Skeletal muscle tissue (tissue), 4 donors: Measurements from ENCODE around the gene L1TD1. TPM values are rescaled to one million over a fixed set of nuclear protein-coding genes. Genes with fewer than 3 reads are reported as not detected.
"Not testable (repeated sequence)": the region's sequence is repeated elsewhere in the genome, so short reads cannot be mapped to it uniquely, and the experiment has no call there.

Source experiments
- H3K27ac ChIP-seq: one replicate; pipeline ENCODE4 v1.7.0; 2013; ENCODE audit warnings: mild to moderate bottlenecking, low read depth, low read length, inconsistent platforms
- H3K27me3 ChIP-seq, 3 donors: one replicate each; pipeline ENCODE4 v1.7.0; 2013; ENCODE audit warnings: low read length in 3 of 3; ENCODE audit not compliant: control insufficient read depth in 3 of 3, insufficient read depth in 3 of 3
- H3K36me3 ChIP-seq, 3 donors: one replicate each; pipeline ENCODE4 v1.7.0; 2013; ENCODE audit warnings: low read length in 3 of 3; ENCODE audit not compliant: control insufficient read depth in 3 of 3, insufficient read depth in 3 of 3
- H3K4me1 ChIP-seq, 3 donors: one replicate each; pipeline ENCODE4 v1.7.0; 2013; ENCODE audit warnings: low read length in 3 of 3, mild to moderate bottlenecking in 3 of 3; ENCODE audit not compliant: control insufficient read depth in 3 of 3, insufficient read depth in 3 of 3
- H3K4me3 ChIP-seq, 3 donors: one replicate each; pipeline ENCODE4 v1.7.0; 2013; ENCODE audit warnings: low read length in 3 of 3
- H3K9ac ChIP-seq, 3 donors: one replicate each; pipeline ENCODE4 v1.7.0; 2013; ENCODE audit warnings: low read length in 3 of 3, mild to moderate bottlenecking in 3 of 3, moderate library complexity in 2 of 3, low read depth in 1 of 3
- H3K9me3 ChIP-seq, 3 donors: one replicate each; pipeline ENCODE4 v1.7.0; 2013; ENCODE audit warnings: low read length in 3 of 3; ENCODE audit not compliant: control insufficient read depth in 3 of 3
- total RNA-seq: library from RNA; depleted of rRNA; stranded (reverse); fragments of >200 nt; gene quantifications from one replicate; pipeline ENCODE4 v1.2.3, GENCODE V29; 2014
- donor health status: Osteomylitis.

Gene L1TD1
- total RNA-seq, 1 donor from 2014 or later = not detected

DNA sequence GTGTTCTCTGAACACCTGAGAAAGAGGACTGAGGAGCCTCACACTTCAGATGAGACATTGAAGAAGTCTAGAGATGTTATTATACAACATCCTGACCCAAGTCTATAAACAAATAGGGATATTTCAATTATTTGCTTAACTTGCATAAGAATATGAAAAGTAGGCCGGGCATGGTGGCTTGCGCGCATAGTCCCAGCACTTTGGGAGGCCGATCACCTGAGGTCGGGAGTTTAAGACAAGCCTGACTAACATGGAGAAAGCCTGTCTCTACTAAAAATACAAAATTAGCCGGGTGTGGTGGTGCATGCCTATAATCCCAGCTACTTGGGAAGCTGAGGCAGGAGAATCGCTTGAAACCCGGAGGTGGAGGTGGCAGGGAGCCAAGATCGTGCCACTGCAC, 25.8 kb downstream of the L1TD1 start:
- H3K27me3 ChIP-seq, H3K4me3 ChIP-seq, H3K9ac ChIP-seq, H3K4me1 ChIP-seq, H3K27ac ChIP-seq, H3K9me3 ChIP-seq, H3K36me3 ChIP-seq: not testable (repeated sequence)

- H3K4me3 ChIP-seq = no peak overlapping the region
- H3K27ac ChIP-seq = no peak overlapping the region
- H3K4me1 ChIP-seq = no peaks in the 10 kb centered on the region
- H3K9me3 ChIP-seq = no peaks in the 10 kb centered on the region
- no peaks in the 10 kb centered on the region for H3K36me3 ChIP-seq
- no peaks in the 10 kb centered on the region for H3K27me3 ChIP-seq
- no peak overlapping the region for H3K9ac ChIP-seq
Measured at GRCh38 chr1:62221171-62221570, 26.5 kb downstream of the L1TD1 start.

GRCh38 chr1:62222321-62222720, 27.7 kb downstream of the L1TD1 start:
- no peak overlapping the region for H3K27ac ChIP-seq
- no peak overlapping the region for H3K4me3 ChIP-seq
- H3K9me3 ChIP-seq = no peaks in the 10 kb centered on the region
- H3K4me1 ChIP-seq = no peaks in the 10 kb centered on the region
- no peaks in the 10 kb centered on the region for H3K27me3 ChIP-seq
- H3K9ac ChIP-seq = no peak overlapping the region
- no peaks in the 10 kb centered on the region for H3K36me3 ChIP-seq

GRCh38 chr1:62224182-62224581, 29.5 kb downstream of the L1TD1 start:
- H3K4me3 ChIP-seq = no peak overlapping the region

GRCh38 chr1:62227496-62227895, 32.8 kb downstream of the L1TD1 start:
- peaks cover 0 to 7% (median 3%) of the 10 kb centered on the region in 3 donors for H3K27me3 ChIP-seq

More at GRCh38 chr1:62224182-62224581, 29.5 kb downstream of the L1TD1 start:
- H3K9ac ChIP-seq = no peak overlapping the region
- peaks cover 0 to 7% (median 3%) of the 10 kb centered on the region in 3 donors for H3K27me3 ChIP-seq
- no peak overlapping the region for H3K27ac ChIP-seq
- no peaks in the 10 kb centered on the region for H3K36me3 ChIP-seq
- no peaks in the 10 kb centered on the region for H3K9me3 ChIP-seq
- H3K4me1 ChIP-seq = no peaks in the 10 kb centered on the region

DNA sequence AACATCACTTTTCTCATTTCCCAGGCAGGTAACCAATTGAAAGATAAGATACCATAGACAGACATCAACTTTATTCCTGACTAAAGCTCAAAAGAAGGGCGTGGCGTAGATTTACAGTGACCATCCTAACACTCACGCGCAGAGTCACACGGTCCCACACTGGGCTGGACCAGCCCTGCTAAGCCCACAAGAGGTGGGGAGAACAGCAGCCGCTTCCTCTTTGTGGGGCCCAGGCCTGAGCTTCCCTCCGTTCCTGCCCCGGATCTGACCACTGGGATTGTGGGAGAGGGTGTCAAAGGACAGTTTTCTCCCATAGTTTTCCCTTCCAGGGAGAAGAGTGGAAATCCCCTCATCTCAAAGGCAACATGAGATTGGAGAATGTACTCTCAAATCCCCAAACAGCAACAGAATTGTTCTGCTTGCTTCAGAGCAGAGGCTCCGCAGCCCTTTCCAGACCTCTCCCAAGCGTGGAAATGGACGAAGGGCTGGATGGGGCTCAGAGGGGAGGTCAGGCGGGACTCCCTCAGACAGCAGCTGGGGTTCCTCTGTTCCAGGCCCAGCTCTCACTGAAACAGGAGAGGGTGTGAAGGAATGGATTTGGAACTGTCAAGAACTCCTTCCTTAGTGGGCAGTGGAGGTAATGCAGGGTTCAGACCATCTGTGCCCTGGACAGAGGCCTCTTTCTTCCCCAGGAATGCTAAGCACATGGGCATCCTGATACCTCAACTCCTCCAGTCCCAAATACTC, 33.7 kb downstream of the L1TD1 start:
- Histone ChIP-seq H3K27ac (no peak overlapping the region), H3K9me3 (no peaks in the 10 kb centered on the region), H3K36me3 (no peaks in the 10 kb centered on the region), H3K9ac (no peak overlapping the region), H3K27me3 (peaks cover 0 to 7% (median 3%) of the 10 kb centered on the region in 3 donors), H3K4me1 (no peaks in the 10 kb centered on the region), H3K4me3 (no peak overlapping the region)

More at GRCh38 chr1:62227496-62227895, 32.8 kb downstream of the L1TD1 start:
- Histone ChIP-seq H3K4me1 (no peaks in the 10 kb centered on the region), H3K4me3 (no peak overlapping the region), H3K36me3 (no peaks in the 10 kb centered on the region), H3K9ac (no peak overlapping the region), H3K9me3 (no peaks in the 10 kb centered on the region), H3K27ac (no peak overlapping the region)

- no peak overlapping the region for H3K9ac ChIP-seq
- no peak overlapping the region for H3K4me3 ChIP-seq
- H3K36me3 ChIP-seq = no peaks in the 10 kb centered on the region
- H3K9me3 ChIP-seq = no peaks in the 10 kb centered on the region
- H3K27ac ChIP-seq = no peak overlapping the region
- no peaks in the 10 kb centered on the region for H3K4me1 ChIP-seq
- peaks cover under 1 to 7% (median 3%) of the 10 kb centered on the region in 3 donors for H3K27me3 ChIP-seq
Measured at GRCh38 chr1:62228883-62229187, 34.2 kb downstream of the L1TD1 start.

DNA sequence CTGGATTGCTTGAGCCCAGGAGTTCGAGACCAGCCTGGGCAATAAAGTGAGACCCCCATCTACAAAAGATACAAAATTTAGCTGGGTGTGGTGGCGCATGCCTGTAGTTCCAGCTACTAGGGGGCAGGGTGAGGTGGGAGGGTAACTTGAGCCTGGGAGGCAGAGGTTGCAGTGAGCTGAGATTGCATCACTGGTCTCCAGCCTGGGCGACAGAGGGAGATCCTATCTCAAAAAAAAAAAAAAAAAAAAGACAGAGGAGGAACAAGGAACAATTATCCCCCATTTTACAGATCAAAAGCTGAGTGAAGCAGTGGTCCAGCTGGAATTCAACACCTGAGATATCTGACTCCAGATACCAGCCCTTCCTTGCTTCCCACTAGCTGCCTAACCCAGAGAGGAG, 34.8 kb downstream of the L1TD1 start:
- no peaks in the 10 kb centered on the region for H3K9me3 ChIP-seq
- no peaks in the 10 kb centered on the region for H3K4me1 ChIP-seq
- H3K27ac ChIP-seq = no peak overlapping the region
- H3K4me3 ChIP-seq = no peak overlapping the region
- H3K27me3 ChIP-seq = peaks cover 3 to 7% (median 3%) of the 10 kb centered on the region in 3 donors
- H3K9ac ChIP-seq = no peak overlapping the region
- no peaks in the 10 kb centered on the region for H3K36me3 ChIP-seq

DNA sequence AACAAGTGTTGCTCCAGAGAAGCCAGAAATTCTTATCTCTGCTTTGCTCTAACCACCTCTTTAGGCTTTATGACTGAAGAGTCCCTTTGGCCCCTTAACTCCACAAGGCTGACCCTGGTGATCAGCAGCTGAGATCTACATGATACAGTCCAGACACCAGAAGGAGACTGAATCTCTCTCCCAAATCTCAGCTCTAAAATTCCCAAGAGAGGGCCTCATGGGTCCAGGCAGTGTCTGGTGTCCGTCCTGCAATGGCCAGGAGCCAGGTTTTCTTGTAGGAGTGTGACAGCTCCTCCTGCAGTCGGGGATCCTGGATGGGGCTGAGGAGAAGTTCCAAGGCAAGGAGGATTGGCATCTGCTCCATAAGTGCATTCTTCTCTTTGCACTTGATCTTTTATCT, 35.3 kb downstream of the L1TD1 start:
- H3K4me3 ChIP-seq = no peak overlapping the region
- no peaks in the 10 kb centered on the region for H3K9me3 ChIP-seq
- H3K27ac ChIP-seq = no peak overlapping the region
- no peaks in the 10 kb centered on the region for H3K4me1 ChIP-seq
- H3K9ac ChIP-seq = no peak overlapping the region
- peaks cover 3 to 7% (median 3%) of the 10 kb centered on the region in 3 donors for H3K27me3 ChIP-seq
- H3K36me3 ChIP-seq = no peaks in the 10 kb centered on the region

DNA sequence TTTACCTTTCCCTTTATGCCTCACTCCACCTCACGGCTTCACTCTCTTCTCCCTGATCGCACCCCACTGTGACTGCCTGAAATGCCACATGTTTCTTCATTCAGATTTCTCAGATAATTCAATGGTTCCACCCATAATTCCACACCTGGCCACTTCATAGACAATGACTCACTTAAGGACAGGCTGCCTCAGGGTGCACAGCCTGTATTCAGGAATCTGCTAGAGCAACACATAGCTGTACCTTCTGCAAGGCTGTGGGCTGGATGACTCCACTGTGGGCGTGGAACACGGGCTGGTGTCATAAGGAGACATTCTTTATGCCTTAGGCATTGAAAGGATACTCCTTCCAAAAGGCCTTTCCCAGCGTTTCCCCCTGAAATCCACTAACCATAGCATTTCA, 36.1 kb downstream of the L1TD1 start:
- Histone ChIP-seq H3K9me3 (no peaks in the 10 kb centered on the region), H3K9ac (no peak overlapping the region), H3K4me1 (no peaks in the 10 kb centered on the region), H3K27me3 (peaks cover 3 to 7% (median 3%) of the 10 kb centered on the region in 3 donors), H3K4me3 (no peak overlapping the region), H3K36me3 (no peaks in the 10 kb centered on the region), H3K27ac (no peak overlapping the region)
